SH-SY5Y (cell line): ENCODE data around the gene FGF12.

Source experiments
- GATA2 ChIP-seq: IDR thresholded peaks from 2 replicates; pipeline ENCODE4 v1.6.1; 2011; ENCODE audit warnings: mild to moderate bottlenecking, low read depth, low read length
- GATA3 ChIP-seq: IDR thresholded peaks from 2 replicates; pipeline ENCODE4 v1.6.1; 2011; ENCODE audit warnings: low read depth, mild to moderate bottlenecking, low read length, moderate library complexity

Gene FGF12

DNA sequence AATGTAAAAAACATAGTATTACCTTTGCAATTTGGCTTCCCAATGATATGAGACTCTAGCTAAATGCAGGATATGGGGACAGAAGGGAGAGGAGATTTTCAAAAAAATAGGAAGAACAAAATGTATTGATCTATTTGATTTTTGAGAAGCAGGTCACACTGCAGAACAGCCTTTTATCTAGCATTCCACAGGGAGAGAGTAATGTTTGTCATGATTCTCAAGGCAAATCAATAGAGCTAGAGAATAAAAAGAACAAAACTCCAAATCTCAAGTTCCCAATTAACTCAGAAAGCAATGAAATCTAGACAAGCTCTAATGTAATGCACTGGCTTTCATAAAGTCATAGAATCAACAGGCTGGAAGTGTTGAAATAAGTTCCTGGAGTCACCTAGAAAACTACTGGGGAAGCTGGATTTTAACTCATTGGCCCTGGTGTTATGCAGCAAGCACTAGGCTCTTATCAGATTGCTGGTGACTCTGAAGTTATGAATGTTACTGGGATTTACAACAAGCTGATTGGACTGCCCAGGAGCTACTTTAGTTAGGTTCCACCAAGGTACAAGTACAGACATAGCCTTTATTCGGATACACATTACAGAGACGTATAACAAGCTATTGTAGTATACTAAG, 442.8 kb downstream of the FGF12 start:
- TF ChIP-seq GATA3 (no peak), GATA2 (no peak)

DNA sequence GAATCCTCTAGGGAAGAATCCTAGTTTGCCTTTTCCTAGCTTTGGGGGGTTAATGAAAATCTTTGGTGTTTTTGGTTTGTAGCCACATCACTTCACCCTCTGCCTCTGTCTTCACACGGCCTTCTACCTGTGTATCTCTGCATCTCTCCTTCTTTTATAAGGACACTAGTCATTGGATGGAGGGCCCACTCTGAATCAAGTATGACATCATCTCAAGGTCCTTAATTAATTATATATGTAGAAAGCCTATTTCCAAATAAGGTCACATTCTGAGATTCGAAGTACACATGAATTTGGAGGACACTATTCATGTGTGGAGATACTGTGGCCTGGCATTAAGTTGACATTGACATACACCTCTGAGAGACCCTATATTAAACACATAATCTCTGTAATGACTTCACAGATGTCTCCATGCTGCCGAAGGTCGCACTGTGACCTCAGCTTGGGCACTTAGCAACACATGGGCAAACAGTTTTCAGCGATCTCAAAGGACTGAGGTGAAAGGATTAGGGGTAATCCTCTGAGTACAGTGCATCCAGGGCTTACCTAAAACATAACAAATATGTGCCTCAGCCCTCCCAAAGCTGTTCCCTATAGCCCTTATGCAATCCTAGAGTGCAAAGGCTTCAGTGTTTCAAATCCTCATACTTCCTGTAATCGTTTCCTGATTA, 446.0 kb downstream of the FGF12 start:
- TF ChIP-seq GATA3 (no peak), GATA2 (no peak)

GRCh38 chr3:192279664-192280063, 447.7 kb downstream of the FGF12 start:
- TF ChIP-seq GATA2 (no peak), GATA3 (no peak)

DNA sequence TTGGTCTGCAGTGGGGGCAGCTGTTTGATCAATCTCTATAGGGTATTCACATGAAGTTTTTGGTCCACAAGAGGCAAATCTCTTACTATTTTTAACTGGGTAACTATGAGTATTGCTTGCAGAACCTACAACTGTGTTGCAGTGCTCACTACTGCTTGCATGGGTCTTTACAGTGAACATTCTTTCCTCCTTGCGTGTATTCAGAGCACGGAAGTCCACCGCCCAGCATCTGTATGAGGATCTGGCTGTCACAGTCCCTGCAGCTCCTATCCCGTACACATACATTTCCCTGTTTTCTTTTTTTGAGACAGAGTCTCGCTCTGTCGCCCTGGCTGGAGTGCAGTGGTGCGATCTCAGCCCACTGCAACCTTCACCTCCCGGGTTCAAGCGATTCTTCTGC, 449.9 kb downstream of the FGF12 start:
- TF ChIP-seq GATA3 (no peak), GATA2 (no peak)

GRCh38 chr3:192275741-192276355, 451.5 kb downstream of the FGF12 start:
- TF ChIP-seq GATA2 (no peak), GATA3 (no peak)

GRCh38 chr3:192273697-192274010, 453.7 kb downstream of the FGF12 start:
- no peak for TF ChIP-seq GATA2
- no peak for TF ChIP-seq GATA3

DNA sequence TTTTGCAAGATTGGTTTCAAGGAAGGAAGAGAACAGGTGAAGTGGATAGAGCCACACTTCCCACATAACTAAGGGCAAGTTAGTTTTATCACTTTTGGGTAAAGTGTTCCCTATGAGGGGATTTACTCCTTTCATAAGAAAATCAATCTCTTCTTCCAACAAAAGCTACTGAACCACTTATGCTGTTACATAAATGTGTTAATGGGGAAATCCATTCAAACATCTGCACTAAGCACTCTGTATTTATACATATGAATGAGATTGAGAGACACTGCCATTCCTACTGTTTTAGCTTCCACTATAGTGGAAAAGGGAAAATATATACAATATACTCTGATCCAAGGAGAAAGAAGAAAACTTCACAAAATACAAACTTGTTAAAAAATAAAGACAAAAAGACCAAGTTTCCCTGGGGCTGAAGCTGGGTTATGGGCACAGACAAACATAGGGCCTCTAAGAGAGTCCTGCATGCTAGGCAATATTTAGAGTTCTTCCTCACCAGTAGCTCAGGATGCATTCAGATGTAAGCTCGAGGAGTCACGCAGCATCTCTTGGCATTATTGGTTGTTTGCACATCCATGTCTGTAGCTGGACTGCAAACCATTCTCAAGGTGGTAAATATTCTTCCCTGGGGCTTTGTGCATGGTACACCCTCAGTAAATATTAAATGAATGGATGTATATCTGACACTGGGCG, 454.2 kb downstream of the FGF12 start:
- TF ChIP-seq GATA2 (no peak), GATA3 (no peak)

GRCh38 chr3:192262001-192262400, 465.3 kb downstream of the FGF12 start:
- no peak for TF ChIP-seq GATA3

- TF ChIP-seq GATA2: no peak
- TF ChIP-seq GATA3: no peak
Measured at GRCh38 chr3:192261135-192261534, 466.2 kb downstream of the FGF12 start.

DNA sequence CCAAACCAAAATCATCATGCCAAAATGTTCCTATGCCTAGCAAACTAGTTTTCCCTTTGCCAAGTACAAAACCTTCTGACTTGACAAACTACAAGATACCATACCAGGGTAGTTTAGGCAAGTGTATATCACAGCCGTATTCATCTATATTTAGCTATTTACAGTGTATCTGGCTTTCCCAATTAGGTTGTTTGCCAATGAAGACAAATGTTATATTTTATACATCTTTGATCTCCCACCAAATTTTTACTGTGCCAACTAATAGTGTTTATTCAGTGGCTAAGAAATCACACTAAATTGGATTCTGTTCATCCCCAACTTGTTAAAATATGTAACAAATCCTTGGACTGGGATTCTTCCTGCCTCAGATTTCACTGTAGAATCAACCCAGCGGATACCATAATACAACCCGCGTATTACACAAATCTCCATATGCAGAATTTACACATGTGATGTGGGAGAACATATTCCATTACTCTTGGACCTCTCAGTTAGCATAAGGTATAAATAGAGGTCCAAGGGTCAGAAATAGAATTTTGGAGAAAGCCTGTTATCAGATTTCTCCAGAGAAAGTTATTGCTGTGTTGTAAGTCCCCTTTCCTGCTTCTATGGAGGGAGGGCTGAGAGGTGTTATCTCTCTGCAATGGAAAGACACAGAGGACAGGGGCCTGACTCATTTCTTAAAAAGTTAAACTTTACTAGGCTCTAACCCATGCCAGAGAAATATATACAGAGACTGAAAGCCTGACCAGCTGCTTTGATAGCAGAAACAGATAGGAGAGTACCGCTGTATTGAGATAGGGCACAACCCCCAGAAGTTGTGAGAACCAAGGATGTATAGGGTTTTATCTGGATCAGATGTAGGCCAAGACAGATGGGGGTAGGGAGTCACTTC, 467.0 kb downstream of the FGF12 start:
- no peak for TF ChIP-seq GATA2
- TF ChIP-seq GATA3: no peak

- TF ChIP-seq GATA3 (no peak), GATA2 (no peak)
Measured at GRCh38 chr3:192259661-192260060, 467.7 kb downstream of the FGF12 start.

DNA sequence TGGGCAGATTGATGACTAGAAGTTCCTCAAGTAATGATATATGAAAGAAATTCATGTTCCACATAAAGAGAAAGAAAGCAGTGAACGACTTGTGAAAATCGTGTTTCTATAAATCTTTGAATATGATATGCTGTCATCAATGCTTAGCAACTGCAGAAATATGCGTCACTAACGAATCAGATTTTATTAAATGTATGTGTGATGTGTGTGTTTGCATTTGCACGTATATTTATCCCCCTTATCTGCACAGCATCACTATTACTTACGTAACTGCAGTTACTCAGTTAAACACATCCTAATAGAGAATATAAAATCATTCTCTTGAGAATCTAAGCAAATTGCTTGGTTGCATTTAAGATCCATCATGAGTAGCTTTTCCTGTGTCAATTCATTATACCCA, 468.6 kb downstream of the FGF12 start:
- no peak for TF ChIP-seq GATA3

- TF ChIP-seq GATA3 (no peak), GATA2 (no peak)
Measured at GRCh38 chr3:192255839-192256238, 471.5 kb downstream of the FGF12 start.
